A549 treated with AZD9567 at 1 μM for 4 hours (cell line): ENCODE data around the gene BIRC7. TPM values are rescaled to one million over a fixed set of nuclear protein-coding genes. Genes with fewer than 3 reads are reported as not detected.

Source experiments
- total RNA-seq: library from RNA; stranded (reverse); fragments of 200-300 nt; extraction: Qiagen RNA extraction; gene quantifications from 5 replicates; pipeline ENCODE4 v1.2.3, GENCODE V29; 2022; ENCODE audit not compliant: insufficient read depth

Gene BIRC7
- 2.3 to 3.6 TPM (median 2.7 TPM) in 4 of 5 replicates, not detected in the other for total RNA-seq

GRCh38 chr20:63235399-63235983 lies at the start of gene BIRC7:
TSS of gene BIRC7 (plus strand) at chr20:63235905. CDS start at chr20:63236097, 192 bp downstream.

GRCh38 chr20:63216041-63216848 lies 19.5 kb upstream of the BIRC7 start, which contains the start of gene YTHDF1:
TSS of gene YTHDF1 (minus strand) at chr20:63216131. CDS start at chr20:63215892, 239 bp downstream.

GRCh38 chr20:63254232-63254605 lies 18.5 kb downstream of the BIRC7 start, which contains the start of gene NKAIN4:
TSS of gene NKAIN4 (minus strand) at chr20:63254463. CDS start at chr20:63254450, 13 bp downstream.

GRCh38 chr20:63272105-63273058 lies 36.7 kb downstream of the BIRC7 start, which contains the start of gene ARFGAP1:
TSS of gene ARFGAP1 (plus strand) at chr20:63272813. CDS start at chr20:63275581, 2,768 bp downstream.

Other genes starting within 250 kb of the BIRC7 start
- gene BHLHE23, start 228.9 kb upstream of the BIRC7 start, total RNA-seq, result not detected in 5 replicates
- gene YTHDF1, start 19.8 kb upstream of the BIRC7 start, total RNA-seq, result 46.6 to 51.1 TPM (median 47.0 TPM) in 5 replicates
- 3.4 to 6.3 TPM (median 4.4 TPM) in 5 replicates for gene NKAIN4, start 18.6 kb downstream of the BIRC7 start, total RNA-seq
- 64.0 to 81.6 TPM (median 75.4 TPM) in 5 replicates for gene ARFGAP1, start 36.9 kb downstream of the BIRC7 start, total RNA-seq
- gene COL20A1, start 57.3 kb downstream of the BIRC7 start, total RNA-seq, result 0.79 to 1.2 TPM (median 0.96 TPM) in 4 of 5 replicates, not detected in the other
- gene CHRNA4, start 125.4 kb downstream of the BIRC7 start, total RNA-seq, result 0.22 to 0.33 TPM (median 0.26 TPM) in 4 of 5 replicates, not detected in the other
- 0.46 to 0.77 TPM (median 0.50 TPM) in 4 of 5 replicates, not detected in the other for gene KCNQ2, start 236.8 kb downstream of the BIRC7 start, total RNA-seq